ENCODE data around the gene CMTM4.

GRCh38 chr16:66600477-66600876, 96.1 kb downstream of the CMTM4 start:
- TF ChIP-seq, protein P1, sequence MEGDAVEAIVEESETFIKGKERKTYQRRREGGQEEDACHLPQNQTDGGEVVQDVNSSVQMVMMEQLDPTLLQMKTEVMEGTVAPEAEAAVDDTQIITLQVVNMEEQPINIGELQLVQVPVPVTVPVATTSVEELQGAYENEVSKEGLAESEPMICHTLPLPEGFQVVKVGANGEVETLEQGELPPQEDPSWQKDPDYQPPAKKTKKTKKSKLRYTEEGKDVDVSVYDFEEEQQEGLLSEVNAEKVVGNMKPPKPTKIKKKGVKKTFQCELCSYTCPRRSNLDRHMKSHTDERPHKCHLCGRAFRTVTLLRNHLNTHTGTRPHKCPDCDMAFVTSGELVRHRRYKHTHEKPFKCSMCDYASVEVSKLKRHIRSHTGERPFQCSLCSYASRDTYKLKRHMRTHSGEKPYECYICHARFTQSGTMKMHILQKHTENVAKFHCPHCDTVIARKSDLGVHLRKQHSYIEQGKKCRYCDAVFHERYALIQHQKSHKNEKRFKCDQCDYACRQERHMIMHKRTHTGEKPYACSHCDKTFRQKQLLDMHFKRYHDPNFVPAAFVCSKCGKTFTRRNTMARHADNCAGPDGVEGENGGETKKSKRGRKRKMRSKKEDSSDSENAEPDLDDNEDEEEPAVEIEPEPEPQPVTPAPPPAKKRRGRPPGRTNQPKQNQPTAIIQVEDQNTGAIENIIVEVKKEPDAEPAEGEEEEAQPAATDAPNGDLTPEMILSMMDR (IDR thresholded peaks at IDR 0.05; ENCODE audit: borderline replicate concordance, extremely low read depth, low read length, poor library complexity, severe bottlenecking), result no peak
- no peak for TF ChIP-seq EZH2 (IDR thresholded peaks at IDR 0.05; ENCODE audit: borderline replicate concordance, low read depth, low read length, severe bottlenecking)

Data from DND-41 (cell line).